H1 (cell line): ENCODE results near the gene XK. TPM values are rescaled to one million over a fixed set of nuclear protein-coding genes. Genes with fewer than 3 reads are reported as not detected.

ENCODE experiments used
- CTCF ChIA-PET: fragments of 300-600 bp; sonication (Branson Sonifier 250); formaldehyde crosslinking; loops from one replicate; lab custom pipeline; 2021; ENCODE audit not compliant: partially characterized antibody; lab: Charles Lee
- POLR2A ChIA-PET: fragments of 300-600 bp; sonication (Branson Sonifier 250); formaldehyde crosslinking; loops from one replicate; lab custom pipeline; 2021; ENCODE audit warnings: inconsistent platforms; ENCODE audit not compliant: partially characterized antibody; lab: Charles Lee
- DNase-seq, 2 experiments: peaks; one replicate each; pipeline versions ENCODE4 v3.0.0 to v3.0.0-alpha.2; 2010 to 2022; ENCODE audit warnings: low spot score in 2 of 2, low read depth in 1 of 2, mixed read lengths in 1 of 2
- FAIRE-seq: peaks from 2 replicates; lab custom pipeline; 2011; peaks lifted over from hg19 to GRCh38; lab: Jason Lieb, UNC
- H2AFZ ChIP-seq: 2 replicates; pipeline ENCODE4 v1.8.1; 2012; ENCODE audit warnings: low read length, inconsistent platforms
- H2AK5ac ChIP-seq: 2 replicates; pipeline ENCODE4 v1.6.1; 2013; ENCODE audit warnings: low read depth, low read length
- H2BK120ac ChIP-seq: replicated peaks from 2 replicates; pipeline ENCODE3; 2013; ENCODE audit warnings: low read depth, low read length, inconsistent platforms
- H2BK12ac ChIP-seq: 2 replicates; pipeline ENCODE4 v1.6.1; 2013; ENCODE audit warnings: low read depth, low read length
- H2BK15ac ChIP-seq: 2 replicates; pipeline ENCODE4 v1.6.1; 2013; ENCODE audit warnings: low read length
- H2BK20ac ChIP-seq: 2 replicates; pipeline ENCODE4 v1.6.1; 2013; ENCODE audit warnings: low read length
- H2BK5ac ChIP-seq: 2 replicates; pipeline ENCODE4 v1.6.1; 2013; ENCODE audit warnings: low read depth, low read length
- H3K14ac ChIP-seq: 2 replicates; pipeline ENCODE4 v1.6.1; 2013; ENCODE audit warnings: inconsistent platforms; ENCODE audit not compliant: insufficient read length
- H3K18ac ChIP-seq: 2 replicates; pipeline ENCODE4 v1.6.1; 2013; ENCODE audit warnings: low read length; ENCODE audit errors: extremely low read depth
- H3K23ac ChIP-seq: 2 replicates; pipeline ENCODE4 v1.6.1; 2013; ENCODE audit warnings: inconsistent platforms; ENCODE audit not compliant: insufficient read length
- H3K23me2 ChIP-seq: 2 replicates; pipeline ENCODE4 v1.6.1; 2013; ENCODE audit warnings: low read depth, low read length
- H3K27ac ChIP-seq: 2 replicates; pipeline ENCODE4 v1.6.1; 2011; ENCODE audit warnings: low read depth, low read length, inconsistent platforms
- H3K27me3 ChIP-seq, 4 experiments: replicated peaks in 1 of 4; 1 replicate in 1 of 4; 2 replicates in 3 of 4; pipeline versions ENCODE4 v1.6.1 to v1.8.1; 2011 to 2013; ENCODE audit warnings: low read length in 3 of 4, mild to moderate bottlenecking in 3 of 4, inconsistent platforms in 2 of 4, mixed read lengths in 2 of 4, moderate library complexity in 1 of 4; ENCODE audit not compliant: control insufficient read depth in 3 of 4, insufficient read depth in 3 of 4; ENCODE audit errors: extremely low read depth in 1 of 4
- H3K36me3 ChIP-seq, 4 experiments: 2 replicates each; pipeline versions ENCODE4 v1.6.1 to v1.8.1; 2011 to 2013; ENCODE audit warnings: mild to moderate bottlenecking in 4 of 4, low read length in 3 of 4, moderate library complexity in 2 of 4, control low read depth in 1 of 4, inconsistent platforms in 1 of 4; ENCODE audit not compliant: insufficient read depth in 4 of 4, control insufficient read depth in 2 of 4
- H3K4ac ChIP-seq: replicated peaks from 2 replicates; pipeline ENCODE3; 2013; ENCODE audit warnings: low read length, low read depth, mixed read lengths, inconsistent platforms; ENCODE audit not compliant: insufficient read length
- H3K4me1 ChIP-seq, 4 experiments: replicated peaks in 1 of 4; 1 replicate in 1 of 4; 2 replicates in 3 of 4; pipeline versions ENCODE4 v1.6.1 to v1.8.1; 2011 to 2013; ENCODE audit warnings: low read length in 3 of 4, inconsistent platforms in 2 of 4, mixed read lengths in 1 of 4; ENCODE audit not compliant: insufficient read depth in 4 of 4, control insufficient read depth in 3 of 4
- H3K4me2 ChIP-seq, 2 experiments: 2 replicates each; pipeline versions ENCODE4 v1.6.1 to v1.8.1; 2011 to 2013; ENCODE audit warnings: low read depth in 2 of 2, low read length in 2 of 2, control low read depth in 1 of 2, inconsistent platforms in 1 of 2, mild to moderate bottlenecking in 1 of 2; ENCODE audit not compliant: insufficient read depth in 1 of 2
- H3K4me3 ChIP-seq, 4 experiments: fragments of 200-600, 300-600 bp in 1 of 4; sonication (generic), shearing (Covaris generic), sonication (Bioruptor Twin) in 1 of 4; 2 replicates each; pipeline versions ENCODE4 v1.5.1 to v1.8.1; 2011 to 2016; ENCODE audit warnings: low read length in 4 of 4, low read depth in 3 of 4, control low read depth in 2 of 4, inconsistent platforms in 2 of 4, mild to moderate bottlenecking in 2 of 4, mixed read lengths in 1 of 4, moderate library complexity in 1 of 4; ENCODE audit not compliant: insufficient read depth in 2 of 4; ENCODE audit errors: extremely low read depth in 1 of 4
- H3K56ac ChIP-seq: replicated peaks from 2 replicates; pipeline ENCODE3; 2013; ENCODE audit warnings: low read depth, mild to moderate bottlenecking, mixed read lengths, low read length, inconsistent platforms; ENCODE audit not compliant: insufficient read length
- H3K79me1 ChIP-seq: 2 replicates; pipeline ENCODE4 v1.6.1; 2013; ENCODE audit warnings: low read depth, low read length, control low read depth
- H3K79me2 ChIP-seq, 2 experiments: 2 replicates each; pipeline versions ENCODE4 v1.6.1 to v1.8.1; 2012 to 2013; ENCODE audit warnings: low read length in 2 of 2, mild to moderate bottlenecking in 2 of 2, inconsistent platforms in 1 of 2; ENCODE audit not compliant: insufficient read depth in 2 of 2, control insufficient read depth in 1 of 2
- H3K9ac ChIP-seq, 4 experiments: replicated peaks in 1 of 4; 1 replicate in 1 of 4; 2 replicates in 3 of 4; pipeline versions ENCODE4 v1.6.1 to v1.8.1; 2011 to 2013; ENCODE audit warnings: low read depth in 3 of 4, low read length in 3 of 4, control low read depth in 2 of 4, mild to moderate bottlenecking in 2 of 4, moderate library complexity in 2 of 4, inconsistent platforms in 1 of 4; ENCODE audit errors: extremely low read depth in 1 of 4
- H3K9me3 ChIP-seq, 2 experiments: 2 replicates each; pipeline versions ENCODE4 v1.6.1 to v1.8.1; 2012 to 2013; ENCODE audit warnings: mild to moderate bottlenecking in 2 of 2, moderate library complexity in 2 of 2, control low read depth in 1 of 2, inconsistent platforms in 1 of 2, low read depth in 1 of 2, low read length in 1 of 2, mixed read lengths in 1 of 2; ENCODE audit not compliant: insufficient read depth in 2 of 2
- H4K20me1 ChIP-seq, 2 experiments: replicated peaks in 1 of 2; 2 replicates each; pipeline versions ENCODE3 to v1.8.1; 2011 to 2013; ENCODE audit warnings: inconsistent platforms in 2 of 2, low read length in 2 of 2, mild to moderate bottlenecking in 1 of 2; ENCODE audit not compliant: insufficient read depth in 2 of 2, control insufficient read depth in 1 of 2
- H4K5ac ChIP-seq: 2 replicates; pipeline ENCODE4 v1.6.1; 2013; ENCODE audit warnings: low read length, low read depth, mixed read lengths, inconsistent platforms; ENCODE audit not compliant: insufficient read length
- H4K8ac ChIP-seq: 2 replicates; pipeline ENCODE4 v1.8.0; 2013; ENCODE audit warnings: mild to moderate bottlenecking, moderate library complexity, low read length, inconsistent platforms; ENCODE audit not compliant: insufficient read depth; ENCODE audit errors: extremely low read depth
- H4K91ac ChIP-seq: replicated peaks from 2 replicates; pipeline ENCODE3; 2013; ENCODE audit warnings: low read length, mixed read lengths, inconsistent platforms; ENCODE audit not compliant: insufficient read length
- CBX5 ChIP-seq: fragments of 300-800, 300-1000 bp; sonication (generic); IDR thresholded peaks from 2 replicates; pipeline ENCODE4 v1.7.1; 2016; ENCODE audit warnings: antibody characterized with exemption, low read length, low read depth
- CEBPB ChIP-seq: IDR thresholded peaks from 2 replicates; pipeline ENCODE4 v1.6.1; 2012; ENCODE audit warnings: low read depth, low read length
- CTCF ChIP-seq, 3 experiments: IDR thresholded peaks; 1 replicate in 2 of 3; 2 replicates in 1 of 3; pipeline versions ENCODE4 v1.5.1 to v1.6.1; 2011; ENCODE audit warnings: low read length in 3 of 3, mild to moderate bottlenecking in 3 of 3, inconsistent platforms in 2 of 3, low read depth in 1 of 3, moderate library complexity in 1 of 3; ENCODE audit not compliant: insufficient read depth in 1 of 3; ENCODE audit errors: control extremely low read depth in 1 of 3
- GABPA ChIP-seq: IDR thresholded peaks from 2 replicates; pipeline ENCODE4 v1.6.1; 2011; ENCODE audit warnings: mild to moderate bottlenecking, low read length, moderate library complexity, borderline replicate concordance; ENCODE audit not compliant: insufficient read depth
- NRF1 ChIP-seq: IDR thresholded peaks from 2 replicates; pipeline ENCODE4 v1.6.1; 2011; ENCODE audit warnings: mild to moderate bottlenecking, low read depth, low read length, improper control_type of control experiment
- SAP30 ChIP-seq: fragments of 300-600 bp; sonication (generic); IDR thresholded peaks from 2 replicates; pipeline ENCODE4 v1.7.1; 2012; ENCODE audit warnings: low read length, moderate library complexity, mild to moderate bottlenecking, inconsistent platforms; ENCODE audit not compliant: insufficient read depth, insufficient replicate concordance
- SIN3A ChIP-seq, 2 experiments: IDR thresholded peaks in 1 of 2; conservative IDR thresholded peaks in 1 of 2; 2 replicates each; pipeline ENCODE4 v1.6.1; 2011 to 2012; ENCODE audit warnings: low read length in 2 of 2, improper control_type of control experiment in 1 of 2, low read depth in 1 of 2, mild to moderate bottlenecking in 1 of 2
- TAF7 ChIP-seq: optimal IDR thresholded peaks from 2 replicates; pipeline ENCODE3; 2011; ENCODE audit warnings: low read depth, mild to moderate bottlenecking, inconsistent platforms, low read length, moderate library complexity, borderline replicate concordance
- TEAD4 ChIP-seq: IDR thresholded peaks from 2 replicates; pipeline ENCODE4 v1.6.1; 2012; ENCODE audit warnings: low read depth, low read length, inconsistent platforms, mixed read lengths
- WGBS, 2 experiments: shearing (Covaris generic) in 1 of 2; methylation state at CpG; one replicate each; pipeline versions ENCODE4 v1.1.6 to v1.1.7; 2013 to 2015; ENCODE audit warnings: low lambda C conversion rate in 2 of 2, mixed read lengths in 2 of 2, inconsistent platforms in 1 of 2, low coverage in 1 of 2, missing lambda C conversion rate in 1 of 2; ENCODE audit not compliant: insufficient replicate concordance in 2 of 2, insufficient coverage in 1 of 2, insufficient read length in 1 of 2; ENCODE audit errors: extremely low coverage in 1 of 2, missing lambda C conversion rate in 1 of 2; 5-methylcytosine and 5-hydroxymethylcytosine counted together
- polyA plus RNA-seq, 7 experiments: library from polyadenylated mRNA; depleted of rRNA in 3 of 7; stranded (reverse) in 5 of 7; unstranded in 2 of 7; fragments of >200 nt in 5 of 7; fragments of 200-250 nt in 2 of 7; gene quantifications; 1 replicate in 5 of 7; 2 replicates in 1 of 7; 4 replicates in 1 of 7; pipeline versions ENCODE4 v1.2.1 to v1.2.3, GENCODE V29; 2011 to 2013; ENCODE audit warnings: missing spikeins in 2 of 7, mixed read lengths in 2 of 7
- total RNA-seq: library from RNA; stranded (reverse); fragmentation: NEBNext Ultra II Directional; extraction: Animal tissue kit (Norgen Biotek cat#: 25700); gene quantifications from 2 replicates; pipeline ENCODE4 v1.2.1, GENCODE V29; 2021
- TF ChIP-seq, protein P1 (sequence below): IDR thresholded peaks from 2 replicates; pipeline ENCODE4 v1.6.1; 2011; ENCODE audit warnings: low read length, improper control_type of control experiment

XK gene
- total and polyA plus RNA-seq, 2 of the 8 experiments (the other 6 are each of a cell fraction or from before 2014, with no cell fraction given) = 0.76 to 0.84 TPM

GRCh38 chrX:37779857-37780256 is 94.3 kb downstream of the XK start, which contains the start of gene CYBB:
Gene CYBB (plus strand): TSS chrX:37780059. CDS start chrX:37780078, 19 bp downstream.
- H3K79me2 ChIP-seq = no peaks in the 10 kb centered on the region
- no peak within 1 kb of the TSS for H3K9ac ChIP-seq
- H2BK12ac ChIP-seq = no peak within 1 kb of the TSS
- H2BK5ac ChIP-seq = no peak within 1 kb of the TSS
- ChIA-PET CTCF (interaction anchor here (0.6 kb wide), 1 partner anchor 24 kb away, joined by 3 read pairs; no protein-coding TSS in a partner anchor), POLR2A (no interaction called here)
- H3K14ac ChIP-seq = no peak within 1 kb of the TSS
- H3K79me1 ChIP-seq = no peaks in the 10 kb centered on the region
- no peak within 1 kb of the TSS for H2AK5ac ChIP-seq
- no peak for DNase-seq
- H3K4me3 ChIP-seq = no peak within 1 kb of the TSS
- no peak within 1 kb of the TSS for H4K91ac ChIP-seq
- no peak within 1 kb of the TSS for H4K5ac ChIP-seq
- no peak for TF ChIP-seq TAF7
- TF ChIP-seq TEAD4 = no peak
- no peak for TF ChIP-seq CBX5
- no peak for TF ChIP-seq NRF1
- no peak for TF ChIP-seq CTCF (IDR thresholded peaks at IDR 0.05; ENCODE audit: control extremely low read depth in 1 of 3, insufficient read depth in 1 of 3, low read depth in 1 of 3, low read length in 3 of 3)
- no peak for TF ChIP-seq SIN3A (conservative IDR thresholded peaks at IDR 0.05 in 1 of 2, IDR thresholded peaks at IDR 0.05 in 1 of 2; ENCODE audit: low read depth in 1 of 2, low read length in 2 of 2)
- TF ChIP-seq, protein P1, sequence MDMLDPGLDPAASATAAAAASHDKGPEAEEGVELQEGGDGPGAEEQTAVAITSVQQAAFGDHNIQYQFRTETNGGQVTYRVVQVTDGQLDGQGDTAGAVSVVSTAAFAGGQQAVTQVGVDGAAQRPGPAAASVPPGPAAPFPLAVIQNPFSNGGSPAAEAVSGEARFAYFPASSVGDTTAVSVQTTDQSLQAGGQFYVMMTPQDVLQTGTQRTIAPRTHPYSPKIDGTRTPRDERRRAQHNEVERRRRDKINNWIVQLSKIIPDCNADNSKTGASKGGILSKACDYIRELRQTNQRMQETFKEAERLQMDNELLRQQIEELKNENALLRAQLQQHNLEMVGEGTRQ = no peak
- no peak for TF ChIP-seq GABPA
- TF ChIP-seq SAP30 = no peak
- TF ChIP-seq CEBPB = no peak
- no peaks in the 10 kb centered on the region for H3K4me1 ChIP-seq
- no peak within 1 kb of the TSS for H3K23ac ChIP-seq
- no peak within 1 kb of the TSS for H3K4ac ChIP-seq
- no peak within 1 kb of the TSS for H4K8ac ChIP-seq
- H3K36me3 ChIP-seq = no peaks in the 10 kb centered on the region
- no peak within 1 kb of the TSS for H3K27ac ChIP-seq
- H2BK15ac ChIP-seq = no peak within 1 kb of the TSS
- no peak within 1 kb of the TSS for H2BK120ac ChIP-seq
- no peak within 1 kb of the TSS for H3K56ac ChIP-seq
- H2AFZ ChIP-seq = no peak within 1 kb of the TSS
- H3K23me2 ChIP-seq = no peaks in the 10 kb centered on the region
- FAIRE-seq = no peak
- WGBS, 2 experiments = 92% methylated on average over 2 of the region's 2 CpGs; no CpG with 5 or more reads in 1 of the 2 experiments
- H3K18ac ChIP-seq = no peak within 1 kb of the TSS
- no peaks in the 10 kb centered on the region for H4K20me1 ChIP-seq
- H3K4me2 ChIP-seq = no peak within 1 kb of the TSS
- H2BK20ac ChIP-seq = no peak within 1 kb of the TSS
- no peaks in the 10 kb centered on the region for H3K9me3 ChIP-seq
- no peaks in the 10 kb centered on the region for H3K27me3 ChIP-seq
